ENCODE data around the gene PET117.
"Not testable (repeated sequence)": the region's sequence is repeated elsewhere in the genome, so short reads cannot be mapped to it uniquely, and the experiment has no call there.

Gene PET117

DNA sequence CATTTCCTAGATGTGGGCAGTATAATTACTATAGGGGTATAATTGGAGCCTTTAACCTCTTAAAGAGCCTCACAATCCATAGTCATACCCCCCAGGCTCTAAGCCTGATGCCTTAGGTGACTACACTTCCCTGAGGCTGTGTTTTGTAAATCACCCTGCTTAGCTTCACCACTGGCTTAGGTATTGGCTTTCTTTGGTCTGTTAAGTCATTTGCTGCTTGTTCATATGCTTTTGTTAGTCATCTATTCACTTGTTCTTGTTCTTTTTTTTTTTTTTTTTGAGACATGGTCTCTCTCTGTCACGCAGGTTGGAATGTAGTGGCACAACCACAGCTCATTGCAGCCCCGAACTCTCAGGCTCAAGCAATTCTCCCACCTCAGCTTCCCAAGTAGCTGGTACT, 26.7 kb downstream of the PET117 start:
- H3K4me1 ChIP-seq (ENCODE audit: insufficient read depth, insufficient read length): no peaks in the 10 kb centered on the region
- TF ChIP-seq ZNF274 (IDR thresholded peaks at IDR 0.05; ENCODE audit: low read depth, low read length) (no peak), YY1 (IDR thresholded peaks at IDR 0.05; ENCODE audit: insufficient read depth, insufficient read length) (no peak), SUZ12 (IDR thresholded peaks at IDR 0.05; ENCODE audit: extremely low read depth, insufficient read depth, insufficient read length) (no peak)
- H3K36me3 ChIP-seq (ENCODE audit: insufficient read depth, insufficient read length, low read length): peaks cover 42% of the 10 kb centered on the region
- no peaks in the 10 kb centered on the region for H3K27me3 ChIP-seq (ENCODE audit: insufficient read depth, insufficient read length)
- H3K9ac ChIP-seq (ENCODE audit: insufficient read length, low read depth): no peak overlapping the region
- H3K9me3 ChIP-seq (ENCODE audit: insufficient read depth, low read length): no peaks in the 10 kb centered on the region
- no peak for DNase-seq (ENCODE audit: low read depth, low spot score)
- H3K4me3 ChIP-seq (ENCODE audit: insufficient read length, low read depth): no peak overlapping the region

DNA sequence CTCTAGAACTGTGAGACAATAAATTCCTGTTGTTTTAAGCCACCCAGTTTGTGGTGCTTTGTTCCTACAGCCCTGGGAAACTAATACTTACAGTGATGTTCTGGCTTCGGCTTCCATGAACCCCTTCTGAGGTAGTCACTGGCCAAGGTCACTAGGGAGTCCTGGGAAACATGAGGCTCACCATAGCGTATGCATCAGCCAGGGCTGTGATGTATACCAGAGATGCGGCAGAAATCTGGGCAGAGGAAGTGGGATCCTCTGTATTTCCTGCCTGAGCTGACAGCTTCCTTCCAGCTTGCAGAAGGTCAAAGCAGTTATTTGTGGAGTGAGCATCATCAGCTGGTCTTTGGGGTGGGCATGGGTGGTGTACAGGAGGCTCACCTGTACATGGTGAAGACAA, 27.9 kb downstream of the PET117 start:
- Histone ChIP-seq H3K36me3 (ENCODE audit: insufficient read depth, insufficient read length, low read length) (peaks cover 36% of the 10 kb centered on the region), H3K4me3 (ENCODE audit: insufficient read length, low read depth) (no peak overlapping the region), H3K9me3 (ENCODE audit: insufficient read depth, low read length) (no peaks in the 10 kb centered on the region), H3K9ac (ENCODE audit: insufficient read length, low read depth) (no peak overlapping the region), H3K4me1 (ENCODE audit: insufficient read depth, insufficient read length) (no peaks in the 10 kb centered on the region), H3K27me3 (ENCODE audit: insufficient read depth, insufficient read length) (no peaks in the 10 kb centered on the region)
- TF ChIP-seq SUZ12 (IDR thresholded peaks at IDR 0.05; ENCODE audit: extremely low read depth, insufficient read depth, insufficient read length): no peak
- TF ChIP-seq YY1 (IDR thresholded peaks at IDR 0.05; ENCODE audit: insufficient read depth, insufficient read length): no peak
- no peak for TF ChIP-seq ZNF274 (IDR thresholded peaks at IDR 0.05; ENCODE audit: low read depth, low read length)
- no peak for DNase-seq (ENCODE audit: low read depth, low spot score)

DNA sequence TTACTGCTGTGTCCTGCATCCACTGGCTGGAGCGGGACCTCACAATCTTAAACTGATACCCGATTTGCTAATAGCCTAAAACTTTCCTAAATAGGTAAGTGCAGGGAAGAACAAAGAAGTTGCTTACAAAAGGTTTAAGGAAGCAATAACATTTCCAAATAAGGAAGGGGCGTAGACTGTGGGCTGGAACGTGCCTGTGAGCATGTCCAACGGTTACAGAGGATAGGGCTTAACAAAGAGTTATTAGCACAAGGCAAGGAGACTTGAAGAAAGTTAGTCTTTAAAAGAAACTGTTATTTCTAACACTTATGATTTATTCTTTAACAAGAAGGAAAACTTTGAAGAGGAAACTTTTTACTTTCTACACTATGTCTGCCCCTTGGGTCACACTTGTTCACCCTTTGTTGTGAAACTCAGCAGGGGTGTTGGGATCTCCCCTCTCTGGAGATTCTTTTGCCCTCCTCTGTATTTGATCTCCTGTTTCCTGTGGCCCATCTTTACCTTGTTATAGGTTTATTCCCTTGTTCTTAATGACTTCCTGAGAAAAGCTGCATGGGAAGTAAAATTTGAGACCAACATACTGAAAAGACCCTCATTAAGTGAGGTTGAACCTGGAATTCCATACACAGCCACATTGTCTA, 28.7 kb downstream of the PET117 start:
- TF ChIP-seq SUZ12 (IDR thresholded peaks at IDR 0.05; ENCODE audit: extremely low read depth, insufficient read depth, insufficient read length) (no peak), YY1 (IDR thresholded peaks at IDR 0.05; ENCODE audit: insufficient read depth, insufficient read length) (no peak), ZNF274 (IDR thresholded peaks at IDR 0.05; ENCODE audit: low read depth, low read length) (no peak)
- H3K27me3 ChIP-seq (ENCODE audit: insufficient read depth, insufficient read length): no peaks in the 10 kb centered on the region
- no peak overlapping the region for H3K9ac ChIP-seq (ENCODE audit: insufficient read length, low read depth)
- no peaks in the 10 kb centered on the region for H3K9me3 ChIP-seq (ENCODE audit: insufficient read depth, low read length)
- H3K4me1 ChIP-seq (ENCODE audit: insufficient read depth, insufficient read length): no peaks in the 10 kb centered on the region
- no peak overlapping the region for H3K4me3 ChIP-seq (ENCODE audit: insufficient read length, low read depth)
- peaks cover 33% of the 10 kb centered on the region for H3K36me3 ChIP-seq (ENCODE audit: insufficient read depth, insufficient read length, low read length)
- DNase-seq (ENCODE audit: low read depth, low spot score): no peak

DNA sequence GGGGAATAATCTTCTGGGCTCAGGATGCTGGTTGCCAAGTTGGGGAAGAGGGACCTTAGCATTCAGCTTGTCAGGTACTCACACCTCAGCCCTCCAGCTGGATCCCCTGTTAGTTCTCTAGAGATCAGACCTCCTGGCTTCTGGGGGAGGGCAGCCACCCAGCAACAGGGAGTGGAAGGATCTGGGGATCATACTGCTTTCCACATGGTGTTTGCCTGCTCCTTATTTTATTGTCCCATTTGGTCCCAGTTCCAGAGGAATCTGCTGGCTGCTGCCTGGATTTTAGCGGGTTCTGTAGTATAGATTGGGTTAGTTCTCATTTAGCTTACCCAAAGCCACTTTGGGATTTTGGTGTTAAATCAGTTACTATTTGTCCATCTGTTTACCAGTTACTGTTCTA, 29.3 kb downstream of the PET117 start:
- Histone ChIP-seq H3K27me3 (ENCODE audit: insufficient read depth, insufficient read length) (no peaks in the 10 kb centered on the region), H3K36me3 (ENCODE audit: insufficient read depth, insufficient read length, low read length) (peaks cover 27% of the 10 kb centered on the region), H3K9me3 (ENCODE audit: insufficient read depth, low read length) (no peaks in the 10 kb centered on the region), H3K9ac (ENCODE audit: insufficient read length, low read depth) (no peak overlapping the region), H3K4me1 (ENCODE audit: insufficient read depth, insufficient read length) (no peaks in the 10 kb centered on the region), H3K4me3 (ENCODE audit: insufficient read length, low read depth) (no peak overlapping the region)
- DNase-seq (ENCODE audit: low read depth, low spot score): no peak
- TF ChIP-seq ZNF274 (IDR thresholded peaks at IDR 0.05; ENCODE audit: low read depth, low read length) (no peak), SUZ12 (IDR thresholded peaks at IDR 0.05; ENCODE audit: extremely low read depth, insufficient read depth, insufficient read length) (no peak), YY1 (IDR thresholded peaks at IDR 0.05; ENCODE audit: insufficient read depth, insufficient read length) (no peak)

DNA sequence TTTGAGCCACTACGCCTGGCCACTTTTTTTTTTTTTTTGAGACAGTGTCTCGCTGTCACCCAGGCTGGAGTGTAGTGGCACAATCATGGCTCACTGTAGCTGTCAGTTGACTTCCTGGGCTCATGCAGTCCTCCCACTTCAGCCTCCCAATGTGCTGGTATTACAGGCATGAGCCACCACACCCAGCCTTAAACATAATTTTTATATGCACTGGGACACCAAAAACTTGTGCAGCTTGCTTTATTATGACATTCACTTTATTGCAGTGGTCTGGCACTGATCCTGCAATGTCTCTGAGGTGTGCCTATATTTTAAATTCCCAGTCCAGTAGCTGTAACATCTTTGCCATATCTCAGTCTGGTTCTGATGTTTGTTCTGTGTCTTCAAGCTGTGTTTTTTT, 34.7 kb downstream of the PET117 start:
- H3K36me3 ChIP-seq (ENCODE audit: insufficient read depth, insufficient read length, low read length): peaks cover 4% of the 10 kb centered on the region
- no peak overlapping the region for H3K9ac ChIP-seq (ENCODE audit: insufficient read length, low read depth)
- DNase-seq (ENCODE audit: low read depth, low spot score): no peak
- no peaks in the 10 kb centered on the region for H3K9me3 ChIP-seq (ENCODE audit: insufficient read depth, low read length)
- no peak overlapping the region for H3K4me3 ChIP-seq (ENCODE audit: insufficient read length, low read depth)
- H3K4me1 ChIP-seq (ENCODE audit: insufficient read depth, insufficient read length): no peaks in the 10 kb centered on the region
- H3K27me3 ChIP-seq (ENCODE audit: insufficient read depth, insufficient read length): no peaks in the 10 kb centered on the region
- TF ChIP-seq SUZ12 (IDR thresholded peaks at IDR 0.05; ENCODE audit: extremely low read depth, insufficient read depth, insufficient read length) (no peak), ZNF274 (IDR thresholded peaks at IDR 0.05; ENCODE audit: low read depth, low read length) (no peak), YY1 (IDR thresholded peaks at IDR 0.05; ENCODE audit: insufficient read depth, insufficient read length) (no peak)

DNA sequence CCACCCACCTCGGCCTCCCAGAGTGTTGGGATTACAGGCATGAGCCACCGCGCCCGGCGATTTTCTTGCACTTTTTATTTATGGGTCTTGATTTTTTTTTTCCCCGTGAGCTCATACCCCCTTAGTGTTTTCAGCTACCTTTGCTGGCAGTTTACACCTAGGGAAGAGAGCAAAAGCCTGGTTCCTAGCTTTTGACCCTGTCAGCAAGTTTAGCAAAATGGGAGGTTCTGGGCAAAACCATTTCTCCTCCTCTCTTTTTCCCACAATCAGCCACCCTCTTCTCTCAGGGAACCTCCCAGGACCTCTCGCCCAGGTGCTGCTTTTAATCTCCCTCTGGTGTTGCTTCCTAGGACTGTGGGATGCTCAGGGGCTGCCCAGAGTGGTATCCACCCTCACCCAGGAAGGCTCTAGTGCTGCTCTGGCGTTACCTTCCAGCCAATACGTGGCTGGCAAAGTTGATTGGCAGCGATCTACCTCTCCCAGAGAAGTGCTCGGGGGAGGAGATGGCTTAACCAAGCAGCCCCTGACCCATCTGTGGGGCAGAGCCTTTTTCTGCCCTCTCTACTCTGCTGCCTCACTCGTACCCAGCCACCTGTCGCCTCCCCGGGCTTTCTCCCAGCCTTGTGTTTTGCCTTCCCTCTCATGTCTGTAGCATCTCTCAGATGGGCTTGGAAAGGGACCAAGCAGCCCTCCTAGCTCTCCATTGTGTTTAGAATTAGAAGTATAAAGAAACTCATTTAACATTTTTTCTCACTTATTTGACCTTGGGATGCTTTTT, 37.4 kb downstream of the PET117 start:
- Histone ChIP-seq H3K27me3 (ENCODE audit: insufficient read depth, insufficient read length) (no peaks in the 10 kb centered on the region), H3K36me3 (ENCODE audit: insufficient read depth, insufficient read length, low read length) (peaks cover 4% of the 10 kb centered on the region), H3K9ac (ENCODE audit: insufficient read length, low read depth) (no peak overlapping the region), H3K4me3 (ENCODE audit: insufficient read length, low read depth) (no peak overlapping the region), H3K4me1 (ENCODE audit: insufficient read depth, insufficient read length) (no peaks in the 10 kb centered on the region), H3K9me3 (ENCODE audit: insufficient read depth, low read length) (no peaks in the 10 kb centered on the region)
- TF ChIP-seq YY1 (IDR thresholded peaks at IDR 0.05; ENCODE audit: insufficient read depth, insufficient read length) (no peak), SUZ12 (IDR thresholded peaks at IDR 0.05; ENCODE audit: extremely low read depth, insufficient read depth, insufficient read length) (no peak), ZNF274 (IDR thresholded peaks at IDR 0.05; ENCODE audit: low read depth, low read length) (no peak)
- DNase-seq (ENCODE audit: low read depth, low spot score): no peak

DNA sequence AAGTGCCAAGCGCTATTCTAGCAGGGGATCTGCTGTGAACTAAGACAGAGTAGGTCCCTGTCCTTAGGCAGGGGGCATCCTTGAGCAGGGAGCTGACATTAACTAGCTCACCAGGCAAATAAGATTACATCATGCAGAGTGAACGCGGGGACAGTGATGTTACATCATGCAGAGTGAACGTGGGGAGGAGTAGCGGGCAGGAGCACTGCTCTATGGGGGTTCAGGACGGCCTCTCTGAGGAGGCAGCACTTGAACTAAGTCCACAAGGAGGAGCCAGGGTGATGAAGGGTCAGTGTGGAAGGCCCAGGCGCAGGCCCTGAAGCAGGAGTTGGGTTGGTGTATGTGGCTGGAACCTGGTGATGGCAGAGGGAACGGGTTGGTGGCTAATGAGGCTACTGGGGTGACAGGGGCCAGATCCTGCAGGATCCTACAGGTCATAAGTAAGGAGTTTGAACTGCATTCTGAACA, 38.7 kb downstream of the PET117 start:
- Histone ChIP-seq H3K9ac (ENCODE audit: insufficient read length, low read depth) (no peak overlapping the region), H3K27me3 (ENCODE audit: insufficient read depth, insufficient read length) (no peaks in the 10 kb centered on the region), H3K4me3 (ENCODE audit: insufficient read length, low read depth) (no peak overlapping the region), H3K4me1 (ENCODE audit: insufficient read depth, insufficient read length) (no peaks in the 10 kb centered on the region), H3K36me3 (ENCODE audit: insufficient read depth, insufficient read length, low read length) (peaks cover 4% of the 10 kb centered on the region), H3K9me3 (ENCODE audit: insufficient read depth, low read length) (no peaks in the 10 kb centered on the region)
- no peak for DNase-seq (ENCODE audit: low read depth, low spot score)
- no peak for TF ChIP-seq YY1 (IDR thresholded peaks at IDR 0.05; ENCODE audit: insufficient read depth, insufficient read length)
- no peak for TF ChIP-seq SUZ12 (IDR thresholded peaks at IDR 0.05; ENCODE audit: extremely low read depth, insufficient read depth, insufficient read length)
- no peak for TF ChIP-seq ZNF274 (IDR thresholded peaks at IDR 0.05; ENCODE audit: low read depth, low read length)

DNA sequence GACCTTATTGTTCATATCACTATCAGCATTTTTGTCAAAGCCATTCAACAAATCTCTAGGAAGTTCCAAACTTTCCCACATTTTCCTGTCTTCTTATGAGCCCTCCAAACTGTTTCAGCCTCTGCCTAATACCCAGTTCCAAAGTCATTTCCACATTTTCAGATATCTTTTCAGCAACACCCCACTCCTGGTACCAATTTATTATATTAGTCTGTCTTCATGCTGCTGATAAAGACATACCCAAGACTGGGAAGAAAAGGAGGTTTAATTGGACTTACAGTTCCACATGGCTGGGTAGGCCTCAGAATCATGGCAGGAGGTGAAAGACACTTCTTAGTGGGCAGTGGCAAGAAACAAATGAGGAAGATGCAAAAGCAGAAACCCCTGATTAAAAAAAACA, 42.7 kb downstream of the PET117 start:
- not testable (repeated sequence) for DNase-seq (ENCODE audit: low read depth, low spot score); H3K9ac ChIP-seq (ENCODE audit: insufficient read length, low read depth); H3K4me3 ChIP-seq (ENCODE audit: insufficient read length, low read depth); H3K4me1 ChIP-seq (ENCODE audit: insufficient read depth, insufficient read length); H3K27me3 ChIP-seq (ENCODE audit: insufficient read depth, insufficient read length); H3K9me3 ChIP-seq (ENCODE audit: insufficient read depth, low read length)
- H3K36me3 ChIP-seq (ENCODE audit: insufficient read depth, insufficient read length, low read length): peaks cover 27% of the 10 kb centered on the region
